SIG-M5 treated with dmso at 0.1 percent for 504 hours (cell line): ENCODE data around the gene TSPAN11.
A peak's percentile ranks its signal among the peaks of the same experiment; 100 is the strongest.

Source experiments
- DNase-seq: peaks from one replicate; lab custom pipeline; 2025; ENCODE audit not compliant: unreplicated experiment; lab: John Stamatoyannopoulos, UW

TSPAN11 gene

DNA sequence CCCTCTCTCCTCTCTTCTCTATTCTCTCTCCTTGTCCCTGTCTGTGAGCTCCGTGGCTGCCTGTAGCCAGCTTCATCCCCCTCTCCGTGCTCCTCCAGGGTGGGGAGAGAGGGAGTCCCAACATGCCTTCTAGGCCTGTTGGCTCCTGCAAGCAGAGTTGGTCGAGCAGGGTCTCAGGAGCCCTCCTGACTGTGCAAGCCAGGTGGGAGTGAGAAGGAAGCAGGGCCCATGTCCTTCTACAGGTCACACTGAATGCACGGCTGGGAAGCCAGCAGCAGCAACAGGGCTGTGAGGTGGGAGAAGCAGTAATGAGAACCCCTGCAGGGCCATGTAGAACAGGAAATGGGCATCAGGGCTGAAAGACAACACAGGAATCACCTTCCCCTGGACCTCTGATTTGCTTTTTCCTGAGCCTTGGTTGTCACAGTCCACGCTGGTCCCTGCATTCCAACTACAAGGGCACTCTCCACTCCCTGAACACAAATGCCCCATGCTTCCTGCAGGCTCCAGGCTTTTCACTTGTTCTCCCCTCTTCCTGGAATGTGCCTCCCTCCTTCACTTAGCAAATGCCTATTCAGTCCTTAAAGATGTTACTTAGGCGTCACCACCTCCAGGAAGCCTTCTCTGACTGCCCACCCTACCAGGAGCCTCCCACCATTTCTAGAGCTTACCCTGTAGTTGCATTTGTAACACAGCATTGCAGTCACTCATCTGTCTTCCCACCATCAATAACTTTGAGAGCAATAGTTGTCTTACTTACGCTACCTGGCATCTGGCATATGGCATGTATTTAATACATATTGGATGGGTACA lies 51.2 kb downstream of the TSPAN11 start:
- no peak for DNase-seq

DNA sequence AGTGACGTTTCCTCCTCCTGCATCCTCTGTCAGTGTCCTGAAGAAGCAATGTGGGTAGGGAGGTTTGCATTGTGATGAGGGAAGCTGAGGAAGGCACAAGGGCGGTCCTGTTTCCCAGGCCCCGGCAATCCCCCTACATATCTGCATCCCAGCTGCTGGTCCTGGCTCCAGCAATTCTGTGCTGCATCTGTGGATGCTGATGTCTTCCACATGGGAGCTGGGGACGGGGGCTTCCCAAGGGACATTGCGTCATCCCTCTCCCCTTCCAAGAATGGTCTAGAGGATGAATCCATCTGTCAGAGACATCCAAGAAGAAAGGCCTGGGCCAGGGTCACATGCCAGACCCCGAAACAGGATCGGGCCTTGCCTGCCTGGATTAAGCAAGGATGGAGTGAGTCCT lies 52.1 kb downstream of the TSPAN11 start:
- no peak for DNase-seq

DNA sequence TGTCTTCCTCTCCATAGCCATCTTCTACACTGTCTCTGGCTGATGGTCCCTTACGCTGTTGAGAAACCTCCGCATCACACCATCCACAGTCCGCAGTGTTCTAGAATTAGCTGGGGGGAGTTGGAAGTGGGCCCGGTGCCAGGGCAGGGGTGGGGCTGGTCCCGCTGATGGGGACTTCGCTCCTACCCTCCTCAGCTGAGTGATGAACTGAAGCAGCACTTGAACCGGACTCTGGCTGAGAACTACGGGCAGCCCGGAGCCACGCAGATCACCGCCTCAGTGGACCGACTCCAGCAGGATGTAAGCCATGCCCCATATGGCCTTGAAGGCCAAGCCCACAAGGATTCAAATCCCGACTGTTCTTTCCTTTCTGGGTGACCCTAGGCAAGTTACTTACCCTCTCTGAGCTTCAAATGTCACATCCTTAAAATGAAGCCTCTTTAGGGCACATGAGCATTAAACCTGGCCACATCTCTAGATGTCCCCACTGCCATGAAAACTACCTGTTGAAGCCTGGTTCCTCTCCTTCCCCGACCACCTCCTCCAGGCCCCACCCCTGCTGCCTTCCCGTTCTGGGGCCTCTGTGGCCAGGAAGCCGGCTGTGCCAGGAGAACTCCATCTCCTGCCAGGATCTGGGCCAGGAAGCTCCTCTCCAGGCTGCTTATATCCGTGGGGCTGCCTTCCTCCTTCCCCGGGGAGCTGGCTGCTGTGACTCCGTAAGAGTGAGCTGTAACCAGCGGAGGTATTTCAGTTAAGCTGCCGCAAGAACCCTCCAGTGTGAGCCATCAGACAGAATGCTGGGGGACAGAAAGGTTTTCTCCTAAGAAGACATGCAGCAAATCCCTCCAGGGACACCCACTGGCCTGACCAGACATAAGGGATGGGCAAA lies 53.1 kb downstream of the TSPAN11 start:
- no peak for DNase-seq

- DNase-seq, result no peak
Observed at GRCh38 chr12:30980955-30981662, 54.6 kb downstream of the TSPAN11 start.

- DNase-seq, result no peak
Observed at GRCh38 chr12:30982413-30982812, 55.9 kb downstream of the TSPAN11 start.

- peak; percentile 40 for DNase-seq
Observed at GRCh38 chr12:30985814-30986452, 59.4 kb downstream of the TSPAN11 start.

DNA sequence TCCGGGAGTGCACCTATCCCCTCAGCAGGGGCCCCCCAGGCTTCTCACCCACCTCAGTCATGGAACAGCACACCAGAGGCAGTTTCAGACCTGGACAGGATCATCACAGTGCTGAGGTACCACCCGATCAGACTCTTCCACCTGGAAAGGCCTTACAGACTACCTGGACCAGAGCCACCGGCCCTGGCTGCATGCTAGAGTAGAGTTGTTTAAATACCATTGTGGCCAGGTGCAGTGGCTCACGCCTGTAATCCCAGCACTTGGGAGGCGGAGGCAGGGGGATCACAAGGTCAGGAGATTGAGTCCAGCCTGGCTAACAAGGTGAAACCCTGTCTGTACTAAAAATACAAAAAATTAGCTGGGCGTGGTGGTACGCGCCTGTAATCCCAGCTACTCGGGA lies 61.5 kb downstream of the TSPAN11 start:
- no peak for DNase-seq

GRCh38 chr12:30988646-30989286 lies 62.2 kb downstream of the TSPAN11 start:
- no peak for DNase-seq

DNA sequence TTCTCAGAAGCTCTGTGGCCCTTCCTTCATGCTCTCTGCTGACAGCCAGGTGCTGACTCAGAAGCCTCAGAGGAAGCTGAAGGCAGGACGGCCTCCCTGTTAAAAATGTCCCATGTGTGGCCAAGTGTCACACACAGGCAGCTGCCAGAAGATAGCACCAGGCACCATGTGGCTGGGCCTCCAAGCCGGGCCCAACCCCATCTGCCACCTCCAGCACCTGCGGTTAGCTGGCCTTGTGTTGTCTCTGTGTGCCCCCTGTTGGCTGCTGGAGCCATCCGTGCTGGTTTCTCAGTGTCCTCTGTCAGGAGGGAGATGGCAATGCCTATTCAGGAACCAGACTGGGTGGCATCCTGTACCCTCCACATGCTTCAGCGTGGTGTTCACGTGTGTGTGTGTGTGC lies 63.2 kb downstream of the TSPAN11 start:
- DNase-seq, result peak; percentile 20

DNA sequence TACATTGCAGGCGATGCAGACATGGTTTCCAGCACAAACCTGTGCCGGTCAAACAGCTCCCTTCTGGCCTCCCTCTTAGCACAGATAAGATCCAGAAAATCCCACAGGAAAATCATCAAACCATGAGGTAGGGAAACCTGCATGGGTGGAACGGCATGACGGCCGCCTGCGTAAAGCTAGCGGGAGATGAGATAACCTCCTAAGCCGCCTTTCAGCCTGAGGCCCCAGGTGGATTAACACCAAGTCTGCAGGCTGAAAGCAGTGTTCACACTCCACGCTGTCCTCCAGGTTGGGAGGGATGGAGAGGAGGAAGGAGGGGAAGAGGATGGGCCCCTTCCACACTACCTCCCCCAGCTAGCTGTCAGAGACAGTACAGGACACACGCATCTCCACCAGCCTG lies 63.8 kb downstream of the TSPAN11 start:
- no peak for DNase-seq

DNA sequence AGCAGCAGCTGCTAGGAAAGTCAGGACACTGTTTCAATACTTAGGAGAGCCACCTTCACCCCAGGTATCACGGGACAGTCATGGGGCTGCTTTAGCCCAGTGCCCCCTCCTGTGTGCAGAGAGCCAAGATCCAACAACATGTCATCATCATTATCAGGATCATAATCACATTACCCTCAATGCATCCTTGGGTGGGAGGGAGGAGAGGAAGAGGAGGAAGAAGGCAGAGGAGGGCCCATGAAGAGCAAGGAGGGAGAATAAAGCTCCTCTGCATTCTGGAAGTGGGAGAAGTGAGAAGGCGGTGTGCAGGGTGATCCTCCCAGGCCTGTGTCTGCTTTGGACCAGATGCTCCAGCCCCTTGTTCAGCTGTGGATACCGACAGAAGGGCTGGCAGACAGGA lies 64.2 kb downstream of the TSPAN11 start:
- DNase-seq, result no peak

DNA sequence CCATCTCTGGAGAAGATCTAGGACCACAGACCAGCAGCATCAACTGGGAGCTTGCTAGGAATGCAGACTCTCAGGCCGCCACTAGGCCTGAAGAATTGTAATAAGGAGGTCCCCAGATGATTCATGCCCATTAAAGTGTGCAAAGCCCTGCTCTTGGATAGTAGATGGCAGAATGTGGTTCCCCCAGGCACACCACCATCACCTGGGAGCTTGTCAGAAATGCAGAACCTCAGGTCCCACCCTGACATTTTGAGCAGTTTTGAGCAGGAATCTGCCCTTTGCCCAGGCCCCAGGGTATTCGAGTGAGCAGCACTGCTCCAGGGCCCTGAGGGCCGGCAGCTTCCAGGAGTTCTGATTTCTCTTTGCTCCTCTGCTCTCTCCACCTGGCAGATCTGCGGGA lies 64.9 kb downstream of the TSPAN11 start:
- no peak for DNase-seq

DNA sequence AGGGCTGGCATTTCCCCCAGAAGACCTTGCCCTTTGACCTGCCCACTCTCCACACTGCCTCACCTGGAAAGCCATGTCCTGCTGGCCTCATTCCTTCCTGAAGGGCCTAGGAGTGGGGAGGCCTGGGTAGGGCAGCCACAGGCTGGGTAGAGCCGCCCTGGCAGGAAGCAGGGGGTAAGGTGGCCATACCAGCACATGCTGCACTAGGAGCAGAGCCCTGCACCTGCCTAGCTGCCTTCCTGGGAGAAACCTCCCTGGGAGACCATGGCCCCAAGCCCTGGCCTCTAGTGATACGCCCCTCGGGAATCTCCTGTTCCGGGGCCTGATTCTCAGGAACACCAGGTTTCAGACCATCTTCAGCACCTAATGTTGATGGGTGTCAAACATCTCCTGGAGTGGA lies 65.8 kb downstream of the TSPAN11 start:
- no peak for DNase-seq

DNA sequence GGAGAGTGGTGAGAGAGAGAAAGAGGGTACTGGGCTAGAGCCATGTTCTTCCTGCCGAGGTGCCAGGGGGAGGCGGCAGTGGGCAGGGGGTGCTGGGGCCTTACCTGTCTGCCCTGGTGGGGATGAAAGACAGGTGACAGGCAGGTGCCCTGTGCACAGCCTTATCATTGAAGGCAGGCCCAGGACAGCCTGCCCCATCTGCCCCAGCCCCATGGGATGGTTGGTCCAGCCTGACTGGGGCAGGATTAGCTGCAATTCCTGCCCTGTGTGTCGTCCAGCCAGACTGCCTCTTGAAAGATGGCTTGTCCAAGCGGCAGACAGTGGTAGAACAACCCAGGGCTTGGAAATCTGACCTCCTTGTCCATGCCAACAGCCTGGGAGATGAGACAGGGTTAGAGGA lies 67.2 kb downstream of the TSPAN11 start:
- DNase-seq, result no peak

- no peak for DNase-seq
Observed at GRCh38 chr12:30994274-30994673, 67.7 kb downstream of the TSPAN11 start.

- no peak for DNase-seq
Observed at GRCh38 chr12:30996255-30996654, 69.7 kb downstream of the TSPAN11 start.

GRCh38 chr12:30996752-30997151 lies 70.2 kb downstream of the TSPAN11 start:
- no peak for DNase-seq

GRCh38 chr12:30997685-30998440 lies 71.3 kb downstream of the TSPAN11 start:
- DNase-seq, result no peak

- DNase-seq, result no peak
Observed at GRCh38 chr12:30999011-30999410, 72.5 kb downstream of the TSPAN11 start.

DNA sequence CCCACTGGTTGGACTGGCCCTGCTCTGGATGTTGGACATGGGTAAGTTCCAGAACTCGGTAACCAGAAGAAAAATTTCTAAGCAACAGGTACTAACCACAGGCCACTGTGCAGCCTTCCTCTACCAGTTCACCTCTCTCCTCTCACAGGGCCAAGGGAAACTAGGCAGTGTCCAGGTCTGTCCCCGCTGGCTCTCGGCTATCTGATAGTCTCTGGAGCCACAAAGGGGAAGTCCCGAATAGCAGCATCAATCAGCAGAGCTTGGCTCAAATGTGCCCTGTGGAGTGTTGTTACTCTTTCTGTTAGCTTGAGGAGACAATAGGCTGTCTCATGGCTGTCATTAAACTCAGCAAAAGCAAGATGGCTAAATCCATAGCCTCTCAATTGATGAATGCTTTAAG lies 73.2 kb downstream of the TSPAN11 start:
- no peak for DNase-seq
